Measurements from ENCODE around the gene RBM4B.

RBM4B gene

DNA sequence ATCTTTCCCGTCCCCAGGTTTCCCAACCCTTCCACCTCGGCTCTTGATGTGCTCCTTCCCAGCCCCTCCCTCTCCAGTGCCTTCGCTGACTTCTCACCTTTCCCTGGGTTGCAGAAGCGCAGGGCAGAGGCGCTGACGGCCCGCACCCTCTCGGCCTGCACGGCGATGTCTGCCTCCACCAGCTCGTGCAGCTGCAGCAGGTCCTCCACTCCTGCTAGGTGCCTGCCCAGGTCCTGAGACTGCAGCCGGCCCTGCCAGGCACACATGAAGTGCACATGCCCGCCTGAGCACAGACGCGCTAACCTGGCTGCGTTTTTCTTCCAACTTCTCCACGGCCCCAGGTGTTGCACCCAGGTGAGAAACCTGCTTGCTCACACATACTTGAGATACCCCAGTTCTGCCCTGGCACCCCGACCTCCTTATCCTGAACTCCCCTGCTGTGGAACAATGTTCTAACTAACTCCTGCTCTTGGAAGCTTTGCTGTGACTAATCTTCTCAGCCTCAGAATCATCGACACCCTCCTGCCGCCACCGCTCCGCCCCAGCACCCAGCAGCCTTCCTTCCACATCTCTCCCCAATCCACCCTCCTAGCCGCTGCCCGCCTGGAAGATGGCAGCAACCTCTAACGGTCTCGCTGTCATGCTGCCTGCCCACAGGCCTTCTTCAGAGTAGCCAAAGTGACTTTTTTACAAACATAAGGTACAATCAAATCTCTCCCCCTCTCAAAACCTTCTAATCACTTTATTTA lies 28.1 kb upstream of the RBM4B start:
- no peak for DNase-seq

DNA sequence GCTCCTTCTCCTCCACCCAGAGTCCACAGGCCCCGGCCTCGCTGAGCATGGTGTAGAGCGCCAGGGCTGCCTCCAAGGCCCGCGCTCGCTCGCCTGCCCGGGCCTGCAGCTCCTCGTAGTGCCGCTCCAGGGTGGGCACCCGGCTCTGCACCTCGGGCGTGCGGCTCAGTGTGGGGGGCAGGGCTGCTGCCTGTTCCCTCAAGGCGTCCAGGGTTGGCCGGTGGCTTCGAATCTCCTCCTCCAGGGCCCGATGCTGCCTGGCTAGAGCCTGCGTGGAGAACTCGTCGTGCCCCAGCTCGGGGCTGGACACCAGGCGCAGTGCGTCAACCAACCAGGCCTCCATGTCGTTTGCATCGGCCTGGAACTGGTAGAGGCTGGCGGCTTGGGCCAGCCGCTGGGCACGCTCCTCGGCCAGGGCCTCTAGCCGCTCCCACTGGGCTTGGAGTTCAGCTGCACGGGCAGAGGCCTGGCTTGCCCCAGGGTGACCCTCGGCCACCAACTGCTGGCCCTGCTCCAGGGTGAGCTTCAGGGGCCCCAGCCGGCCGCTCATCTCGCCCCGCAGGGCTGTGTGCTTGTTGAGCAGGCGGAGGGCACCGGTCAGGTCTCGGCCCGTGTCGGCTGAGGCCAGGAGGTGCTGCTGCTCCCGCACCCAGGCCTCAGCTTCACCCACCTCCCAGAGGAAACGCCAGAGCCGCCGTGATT lies 27.1 kb upstream of the RBM4B start:
- no peak for DNase-seq

DNA sequence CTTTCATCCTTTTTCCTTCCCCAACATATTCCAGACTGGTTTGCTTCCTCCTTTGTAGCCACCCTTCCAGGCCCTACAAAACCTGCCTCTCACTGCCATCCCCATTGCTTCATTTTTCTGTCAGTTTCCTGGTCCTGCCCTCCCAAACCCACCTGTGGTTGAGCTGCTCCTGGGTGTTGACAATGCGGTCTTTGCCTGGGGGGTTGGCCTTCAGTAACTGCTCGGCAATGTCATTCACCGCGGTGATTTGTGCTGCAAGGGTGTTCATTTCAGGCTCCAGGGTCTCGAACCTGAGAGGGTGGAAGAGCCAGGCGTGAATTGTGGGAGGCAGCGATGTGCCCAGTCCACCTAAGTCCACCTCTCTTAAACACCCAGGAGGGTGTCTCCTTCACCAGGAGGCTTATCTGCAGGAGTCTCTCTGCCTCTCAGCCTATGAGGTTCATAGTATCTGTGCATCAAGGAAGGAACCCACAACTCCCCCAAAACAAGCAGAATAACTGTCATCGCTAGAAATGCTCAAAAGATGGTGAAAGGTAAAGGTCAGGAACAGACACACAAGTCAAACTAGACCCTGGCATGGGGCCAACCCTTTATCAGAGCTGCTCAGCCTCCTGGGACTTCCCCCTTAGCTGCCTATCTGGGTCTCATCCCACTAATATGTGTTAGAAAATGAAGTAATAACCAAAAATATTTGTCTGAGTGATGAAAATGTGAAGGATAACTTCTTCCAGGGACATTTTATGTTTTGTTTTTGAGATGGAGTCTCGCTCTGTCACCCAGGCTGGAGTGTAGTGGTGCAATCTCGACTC lies 23.9 kb upstream of the RBM4B start:
- DNase-seq, result no peak

DNA sequence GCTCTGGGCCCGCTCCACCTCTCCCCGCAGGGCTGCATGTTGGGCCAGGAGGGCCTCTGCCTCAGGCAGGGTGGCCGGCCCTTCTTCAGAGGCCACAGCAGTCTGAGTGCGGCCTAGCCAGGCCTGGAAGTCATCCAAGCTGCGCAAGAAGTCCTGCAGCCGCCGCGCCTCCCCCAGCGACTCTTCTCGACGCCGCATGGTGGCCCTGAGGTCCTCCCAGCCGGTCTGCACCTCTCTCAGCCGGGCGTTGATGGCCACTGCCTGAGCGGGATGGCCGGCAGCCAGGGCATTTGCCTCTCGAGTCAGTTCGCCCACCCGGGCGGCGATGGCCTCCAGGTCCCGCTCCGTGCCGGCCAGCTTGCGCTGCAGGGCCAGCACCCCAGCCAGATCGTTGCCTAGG lies 23.1 kb upstream of the RBM4B start:
- no peak for DNase-seq

DNA sequence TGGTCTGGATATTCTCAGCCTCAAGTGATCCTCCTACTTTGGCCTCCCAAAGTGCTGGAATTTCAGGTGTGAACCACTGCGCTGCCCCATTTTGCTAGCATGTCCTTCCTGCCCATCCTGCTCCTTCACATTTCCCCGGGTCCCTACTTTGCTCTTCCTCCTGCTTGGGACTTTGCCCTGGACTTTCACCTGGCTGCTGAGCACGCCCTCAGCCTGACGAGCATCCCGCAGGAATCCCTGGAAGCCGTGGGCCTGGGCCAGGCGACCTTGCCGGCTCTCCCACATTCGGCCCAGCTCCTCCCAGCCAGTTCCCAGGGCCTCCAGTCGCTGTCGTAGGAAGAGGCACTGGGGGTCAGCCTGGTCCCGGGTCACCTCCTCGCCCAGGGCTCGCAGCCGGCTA lies 22.6 kb upstream of the RBM4B start:
- DNase-seq, result no peak

DNA sequence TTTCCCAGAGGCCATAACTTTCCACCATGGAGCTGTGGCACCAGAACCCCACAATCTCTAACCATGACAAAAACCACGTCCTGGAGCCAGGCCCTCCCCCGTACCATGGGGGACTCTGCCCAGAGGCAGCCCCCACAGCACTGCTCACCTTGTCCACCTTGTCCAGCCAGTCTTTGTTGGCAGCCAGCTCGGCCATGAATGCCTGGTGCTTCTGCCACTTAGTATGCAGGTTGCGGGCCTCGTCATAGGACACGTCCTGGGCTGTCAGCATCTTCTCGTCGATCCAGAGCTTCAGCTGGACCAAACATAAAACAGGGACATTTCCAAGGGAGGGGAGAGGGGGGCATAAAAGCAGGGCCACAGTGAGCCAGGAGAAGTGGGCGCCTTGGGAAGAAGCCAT lies 20.8 kb upstream of the RBM4B start:
- DNase-seq, result no peak

DNA sequence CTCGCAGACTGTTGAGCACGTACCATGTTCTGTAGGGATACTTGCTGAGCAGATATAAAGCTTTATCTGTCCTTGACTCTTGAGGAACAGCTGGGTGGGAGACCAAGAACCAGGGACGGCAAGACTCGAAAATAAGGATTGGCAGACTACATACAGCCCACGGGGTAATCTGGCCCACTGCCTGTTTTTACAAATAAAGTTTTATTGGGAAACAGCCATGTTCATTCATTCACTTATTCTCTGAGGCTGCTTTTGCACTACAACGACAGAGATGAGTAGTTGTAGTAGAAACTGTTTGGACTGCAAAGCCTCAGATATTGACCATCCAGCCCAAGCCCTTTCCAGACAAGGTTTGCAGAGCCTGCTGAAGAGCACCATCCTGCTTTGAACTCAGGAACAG lies 20.3 kb upstream of the RBM4B start:
- DNase-seq, result no peak

DNA sequence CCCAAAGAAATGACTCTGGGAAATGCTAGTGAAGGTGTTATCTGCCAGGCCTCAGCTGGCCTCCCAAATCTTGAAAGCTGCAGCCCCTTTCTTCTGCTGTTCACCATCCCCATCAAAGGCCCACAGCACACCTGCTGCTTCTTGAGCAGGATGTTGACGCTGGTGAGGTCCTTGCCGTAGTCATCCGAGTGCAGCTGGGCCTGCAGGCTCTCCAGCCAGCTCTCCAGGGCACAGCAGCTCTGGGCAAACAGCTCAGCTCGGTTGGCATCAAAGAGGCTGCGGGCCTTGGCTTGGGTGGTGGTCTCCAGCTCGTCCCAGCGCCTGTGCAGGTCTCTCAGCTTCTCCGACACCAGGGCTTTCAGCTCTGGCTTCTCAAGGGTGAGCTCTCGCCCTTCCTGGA lies 18.5 kb upstream of the RBM4B start:
- no peak for DNase-seq

DNA sequence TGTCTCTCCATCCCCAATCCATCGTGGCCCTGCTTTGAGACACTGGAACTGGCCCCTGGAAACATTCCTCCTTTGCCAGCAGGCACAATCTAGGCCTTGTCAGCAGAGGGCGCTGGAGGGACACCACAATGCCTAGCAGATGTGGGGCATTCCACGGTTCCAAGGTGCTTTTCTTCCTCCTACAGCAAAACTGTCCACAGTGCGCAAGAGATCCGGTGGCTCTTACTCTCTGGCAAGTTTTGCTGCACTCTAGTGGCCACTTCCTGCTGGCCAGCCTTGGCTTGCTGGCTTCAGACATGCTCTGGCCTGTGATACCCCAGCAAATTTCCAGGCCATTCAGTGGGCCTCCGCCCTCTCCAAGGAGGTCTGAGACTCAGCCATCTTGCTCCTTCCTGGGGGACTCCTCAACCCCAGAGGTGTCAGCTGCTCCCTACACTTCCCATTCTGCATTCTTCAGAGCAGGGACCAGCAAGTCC lies 17.1 kb upstream of the RBM4B start:
- peak; percentile 82 to 87 for DNase-seq

DNA sequence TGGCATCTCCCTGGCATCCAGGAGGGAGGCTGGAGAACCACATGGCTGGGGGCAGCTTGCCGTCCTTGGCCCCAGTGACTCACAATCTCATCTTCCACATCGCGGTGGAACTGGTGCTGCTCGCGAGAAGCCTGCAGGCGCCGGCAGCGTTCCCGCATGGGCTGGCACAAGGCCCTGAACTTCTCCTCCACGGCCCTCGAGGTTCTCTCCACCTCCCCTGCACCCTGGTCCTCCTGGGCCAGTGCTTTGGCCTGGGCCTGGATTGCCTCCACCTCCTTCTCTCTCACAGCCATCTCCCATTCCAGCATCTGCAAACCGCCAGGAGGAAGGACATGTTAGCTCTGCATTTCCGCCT lies 16.3 kb upstream of the RBM4B start:
- DNase-seq, result no peak

DNA sequence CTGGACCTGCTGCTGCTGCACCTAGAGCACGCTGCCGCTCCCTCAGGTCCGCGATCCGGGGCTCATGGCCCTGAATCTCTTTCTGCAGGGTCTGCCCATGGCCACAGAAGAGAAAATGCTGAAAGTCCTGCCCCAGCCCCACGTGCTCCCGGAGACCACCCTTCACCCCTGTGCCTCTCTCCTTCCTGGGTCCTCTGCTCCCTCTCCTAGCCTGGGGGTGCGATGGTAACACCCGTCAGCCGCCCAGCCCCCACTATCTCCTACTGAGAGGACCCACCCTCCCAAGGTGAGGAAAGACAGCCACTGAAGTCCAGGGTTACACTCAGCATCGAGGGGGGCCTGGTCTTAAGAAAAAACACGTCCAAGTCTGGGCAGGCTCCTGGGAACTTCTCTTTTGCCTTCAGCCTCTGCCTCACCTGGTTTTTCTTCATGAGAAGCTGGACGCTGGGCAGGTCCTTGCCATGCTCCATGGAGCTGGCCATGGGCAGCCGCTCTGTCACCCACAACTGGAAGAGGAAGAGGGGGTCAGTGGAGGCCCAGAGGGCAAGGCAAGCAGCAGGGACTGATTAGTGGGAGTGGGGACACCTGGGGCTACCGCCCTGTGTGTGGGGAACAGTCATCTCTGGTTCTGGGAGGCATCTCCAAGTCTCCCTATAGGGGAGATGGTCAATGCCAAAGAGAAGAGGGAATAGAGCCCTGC lies 15.8 kb upstream of the RBM4B start:
- no peak for DNase-seq

DNA sequence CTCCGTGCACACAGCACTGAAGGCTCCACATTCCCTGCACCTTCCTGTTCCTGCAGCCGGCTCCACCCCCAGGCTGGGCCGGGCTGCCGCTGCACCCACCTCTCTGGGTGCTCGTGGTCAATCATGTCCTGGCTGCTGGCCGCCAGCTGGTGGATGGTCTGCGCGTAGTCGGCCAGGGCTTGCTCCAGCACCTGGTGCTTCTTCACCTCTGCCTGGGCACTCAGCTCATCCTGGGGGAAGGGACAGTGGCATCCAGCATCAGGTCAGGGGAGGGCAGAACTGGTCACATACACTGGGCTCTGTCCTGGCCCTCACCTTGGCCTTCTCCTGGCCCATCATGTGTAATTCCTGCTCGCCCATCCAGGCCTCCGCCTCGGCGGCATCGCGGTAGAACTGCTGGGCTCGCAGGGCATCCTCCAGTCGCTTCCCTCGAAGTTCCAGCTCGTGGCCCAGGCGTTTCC lies 15.2 kb upstream of the RBM4B start:
- no peak for DNase-seq

DNA sequence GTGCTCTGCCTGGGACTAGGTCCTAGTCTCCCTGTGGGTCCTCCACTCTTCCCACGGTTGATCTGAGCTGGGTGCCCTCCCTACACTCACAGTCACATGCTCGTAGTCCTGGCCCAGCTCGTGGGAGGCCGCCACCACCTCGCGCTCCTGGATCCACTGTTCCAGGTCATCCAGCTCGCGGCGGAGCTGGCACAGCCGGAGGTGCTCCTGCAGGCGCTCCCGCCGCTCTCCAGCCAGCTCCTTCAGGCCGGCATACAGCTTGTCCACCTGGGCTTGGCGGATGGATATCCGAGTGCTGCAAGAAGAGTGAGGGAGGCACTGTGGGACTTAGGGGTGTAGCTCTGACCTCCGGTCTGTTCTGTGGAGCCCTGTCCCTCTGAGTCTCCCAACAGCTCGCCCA lies 14.8 kb upstream of the RBM4B start:
- no peak for DNase-seq

DNA sequence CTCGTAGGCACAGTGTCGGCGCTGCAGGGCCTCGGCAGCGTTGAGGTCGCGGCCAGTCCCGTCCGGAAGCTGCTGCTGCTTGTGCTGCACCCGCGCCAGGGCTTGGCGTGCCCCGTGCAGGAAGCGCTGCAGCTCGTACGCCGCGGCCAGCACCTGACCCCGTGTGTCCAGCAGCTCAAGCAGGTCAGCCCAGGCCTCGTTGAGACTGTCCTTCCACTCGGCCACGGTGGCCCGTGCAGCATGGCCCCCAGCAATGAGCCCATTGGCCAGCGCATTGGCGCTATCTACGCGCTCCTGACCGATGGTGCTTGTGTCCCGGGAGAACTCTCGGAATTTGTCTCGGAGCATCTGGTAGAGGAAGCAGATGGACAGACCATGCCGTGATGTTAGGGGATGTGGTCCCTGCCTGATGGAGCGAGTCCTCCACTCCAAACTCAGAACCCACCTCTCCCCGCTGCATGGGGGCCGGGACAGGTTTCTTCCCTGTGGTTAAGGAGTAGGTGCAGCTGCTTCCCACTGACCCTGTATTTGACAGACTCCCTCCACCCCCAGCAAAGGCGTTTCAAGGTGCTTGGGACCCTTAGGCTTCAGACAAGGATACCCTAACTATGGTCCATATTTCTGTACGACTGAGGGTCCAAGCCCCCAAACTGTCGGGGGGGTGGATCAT lies 13.8 kb upstream of the RBM4B start:
- no peak for DNase-seq

DNA sequence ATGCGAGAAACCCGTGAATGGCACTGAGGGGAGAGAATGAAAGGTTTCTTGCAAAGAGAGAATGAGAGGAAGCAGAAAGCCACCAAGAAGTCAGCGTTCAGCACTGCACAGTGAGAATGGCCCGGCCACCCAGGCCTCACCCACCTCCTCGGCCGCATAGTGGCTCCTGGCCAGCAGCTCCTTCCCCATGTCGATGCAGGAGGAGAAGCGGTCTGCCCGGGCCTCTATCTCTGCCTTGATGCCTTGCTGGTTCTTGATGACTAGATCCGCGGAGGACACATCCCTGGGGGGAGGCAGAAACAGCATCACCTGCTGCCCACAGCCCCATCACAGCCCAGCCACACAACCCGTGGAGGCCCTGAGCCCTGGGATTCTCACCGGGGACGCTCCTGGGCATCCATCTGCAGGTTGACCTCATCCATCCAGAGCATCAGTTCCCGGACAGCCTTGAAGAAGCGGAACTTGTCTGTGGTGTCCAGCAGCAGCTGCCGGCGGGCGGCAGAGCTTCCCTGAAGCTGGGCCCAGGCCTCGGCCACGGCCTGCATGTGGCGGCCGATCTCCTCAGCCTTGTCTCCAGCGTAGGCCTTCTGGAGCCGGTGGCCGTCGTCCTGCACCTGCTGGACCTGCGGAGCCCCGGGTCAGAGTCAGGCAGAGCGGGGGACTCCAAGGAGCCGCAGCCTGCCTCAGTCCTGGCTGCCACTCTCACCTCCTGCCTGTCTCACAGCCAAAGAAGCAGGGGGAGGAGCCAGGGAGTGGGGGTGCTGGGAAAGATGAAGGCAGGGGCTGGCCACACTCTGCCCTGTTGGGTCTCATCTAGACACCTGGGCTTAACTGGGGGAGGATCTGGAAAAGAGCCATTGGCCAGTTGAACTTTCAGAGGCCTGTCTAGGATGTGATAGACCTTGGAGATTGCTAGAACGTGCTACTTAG lies 12.2 kb upstream of the RBM4B start:
- DNase-seq, result no peak

DNA sequence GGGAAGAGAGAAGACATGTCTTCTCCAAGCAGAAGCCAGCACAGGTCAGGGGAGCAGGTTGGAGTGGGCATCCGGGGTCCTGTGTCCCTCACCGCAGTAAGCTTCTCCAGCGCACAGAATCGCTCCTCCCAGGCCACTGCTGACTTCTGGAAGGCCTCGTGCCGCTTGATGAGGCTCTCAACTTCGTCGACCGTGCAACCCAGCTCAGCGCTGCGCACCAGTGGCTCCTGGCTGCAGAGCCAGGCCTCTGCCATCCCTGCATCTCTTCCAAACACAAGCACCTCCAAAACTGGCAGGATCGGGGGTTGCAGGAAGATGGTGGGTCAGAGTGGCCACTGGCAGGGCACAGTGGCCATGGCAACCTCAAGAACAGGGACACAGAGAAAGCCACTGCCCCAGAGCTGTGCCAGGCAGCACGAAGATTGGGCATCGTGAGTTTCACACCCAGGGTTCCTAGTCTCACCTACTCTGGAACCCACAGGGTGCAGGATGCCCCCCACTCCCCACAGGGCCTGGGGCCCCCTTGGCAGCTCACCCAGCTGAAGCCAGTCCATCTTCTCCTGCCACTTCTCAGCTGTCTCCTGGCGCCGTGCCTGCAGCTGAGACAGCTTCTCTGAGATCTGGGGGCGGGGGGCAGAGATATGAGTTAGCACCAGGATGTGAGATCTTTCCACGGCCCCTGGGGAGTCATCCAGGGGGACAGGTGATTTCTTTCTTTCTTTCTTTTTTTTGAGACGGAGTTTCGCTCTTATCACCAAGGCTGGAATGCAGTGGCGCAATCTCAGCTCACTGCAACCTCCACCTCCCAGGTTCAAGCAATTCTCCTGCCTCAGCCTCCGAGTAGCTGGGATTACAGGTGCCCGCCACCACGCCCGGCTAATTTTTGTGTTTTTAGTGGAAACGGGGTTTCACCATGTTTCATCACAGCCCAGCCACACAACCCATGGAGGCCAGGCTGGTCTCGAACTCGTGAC lies 11.2 kb upstream of the RBM4B start:
- no peak for DNase-seq

DNA sequence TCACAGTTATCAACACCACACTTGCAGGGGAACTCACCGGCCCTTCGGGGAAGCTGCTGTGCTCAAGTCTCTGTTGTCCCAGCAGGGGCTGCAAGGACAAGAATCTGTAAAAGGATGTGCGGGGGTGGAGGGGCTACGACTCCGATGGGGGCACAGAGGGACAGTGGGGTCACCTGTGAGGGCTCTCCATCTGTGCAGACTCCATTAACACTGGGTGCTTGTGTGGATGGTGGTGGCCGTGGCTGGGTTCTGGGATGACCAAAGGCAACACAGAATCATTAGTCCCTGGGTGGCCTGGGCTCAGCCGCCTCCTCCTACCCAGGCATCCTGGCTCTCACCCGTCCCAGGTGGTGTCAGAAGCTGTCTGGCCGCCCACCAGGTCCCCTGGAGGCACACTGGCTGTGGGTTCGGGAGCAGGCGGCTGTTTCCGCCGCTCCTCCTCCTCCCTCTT lies 10.2 kb upstream of the RBM4B start:
- no peak for DNase-seq

DNA sequence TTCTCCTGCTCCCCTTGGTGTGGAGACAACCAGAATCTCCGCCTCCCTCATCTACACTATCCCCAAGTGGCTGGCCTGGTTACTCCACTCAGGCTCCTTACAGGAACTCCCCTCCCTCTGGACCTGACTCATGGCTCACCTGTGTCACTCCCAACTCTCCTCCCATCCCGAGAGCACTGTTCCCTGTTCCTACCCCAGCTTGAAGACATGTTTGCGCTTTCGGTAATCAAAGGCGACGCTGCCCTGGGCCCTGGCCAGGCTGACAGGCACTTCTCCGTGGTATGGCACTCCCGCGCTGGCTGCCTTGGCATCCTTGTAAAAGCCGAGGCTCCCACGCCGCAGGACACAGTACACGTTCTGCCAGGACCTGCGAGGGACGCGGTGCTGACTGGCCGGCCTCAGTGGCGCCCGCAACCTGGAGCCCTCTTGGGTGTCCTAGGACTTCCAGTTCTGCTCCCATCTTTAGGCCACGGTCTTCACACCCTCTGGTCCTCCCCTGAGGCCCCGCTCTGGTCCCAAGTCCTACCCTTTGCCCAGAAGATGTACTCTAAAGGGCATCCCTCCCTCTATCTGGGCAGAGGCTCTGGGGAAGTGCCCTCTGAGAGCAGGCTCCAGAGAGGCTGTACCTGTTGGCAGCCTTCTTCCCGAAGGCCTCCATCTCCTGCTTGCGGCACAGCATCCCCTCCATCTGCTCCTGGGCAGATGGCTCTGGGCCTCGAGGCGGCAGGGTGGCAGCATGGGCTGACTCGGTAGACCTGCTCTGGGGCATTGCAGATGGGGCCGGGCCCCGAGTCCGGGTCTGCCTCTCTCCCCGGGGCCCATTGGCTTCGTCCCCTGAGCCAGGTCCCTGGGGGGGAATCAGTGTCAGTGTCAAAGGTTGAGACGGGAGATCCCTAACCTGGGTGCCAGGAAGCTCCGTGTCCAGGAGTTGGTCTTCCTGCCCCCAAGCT lies 9.4 kb upstream of the RBM4B start:
- DNase-seq, result no peak

Data from activated CD4-positive, alpha-beta T cell treated with anti-CD3 and anti-CD28 coated beads for 4 hours (primary cell).